IMR-90 (cell line): Measurements from ENCODE around the gene ALG8. TPM values are rescaled to one million over a fixed set of nuclear protein-coding genes. Genes with fewer than 3 reads are reported as not detected.

Source experiments
- ATAC-seq: fragments of 200-7000 bp; cut with Tn5 transposase; 2 replicates; pipeline ENCODE4 v1.9.1; 2020; ENCODE audit warnings: low read depth, mild to moderate bottlenecking, moderate library complexity
- BruUV-seq: library from RNA; stranded (reverse); fragments of 400-500 nt; replicated peaks from 2 replicates; lab custom pipeline; 2021; lab: Mats Ljungman, UMichigan
- CTCF ChIA-PET: fragments of 300-600 bp; formaldehyde crosslinking; extraction: SDS; loops from one replicate; lab custom pipeline; 2021; ENCODE audit warnings: antibody characterized with exemption; lab: Yijun Ruan, JAX
- POLR2A ChIA-PET: fragments of 300-600 bp; sonication (Branson Sonifier 250); formaldehyde crosslinking; loops from one replicate; lab custom pipeline; 2022; ENCODE audit warnings: antibody characterized with exemption; ENCODE audit not compliant: unreplicated experiment; lab: Charles Lee
- DNase-seq: peaks from one replicate; pipeline ENCODE4 v3.0.0; 2013
- H2AFZ ChIP-seq: replicated peaks from 2 replicates; pipeline ENCODE3; 2013; ENCODE audit warnings: low read length, mild to moderate bottlenecking; ENCODE audit not compliant: poor library complexity
- H2AK5ac ChIP-seq: 2 replicates; pipeline ENCODE4 v1.6.1; 2013; ENCODE audit warnings: low read depth, low read length, inconsistent platforms
- H2AK9ac ChIP-seq: replicated peaks from 2 replicates; pipeline ENCODE3; 2013; ENCODE audit warnings: mild to moderate bottlenecking, low read depth, low read length, moderate library complexity; ENCODE audit not compliant: poor library complexity
- H2BK120ac ChIP-seq: 2 replicates; pipeline ENCODE4 v1.6.1; 2013; ENCODE audit warnings: low read depth, low read length, inconsistent platforms
- H2BK15ac ChIP-seq: 3 replicates; pipeline ENCODE4 v1.6.1; 2013; ENCODE audit warnings: low read depth, low read length, inconsistent platforms
- H2BK20ac ChIP-seq: 2 replicates; pipeline ENCODE4 v1.6.1; 2013; ENCODE audit warnings: low read depth, mild to moderate bottlenecking, inconsistent platforms, low read length, moderate library complexity
- H2BK5ac ChIP-seq: 2 replicates; pipeline ENCODE4 v1.6.1; 2013; ENCODE audit warnings: mild to moderate bottlenecking, low read depth, low read length, inconsistent platforms; ENCODE audit not compliant: poor library complexity, severe bottlenecking
- H3K14ac ChIP-seq: replicated peaks from 2 replicates; pipeline ENCODE4 v1.6.1; 2013; ENCODE audit warnings: low read depth, low read length, inconsistent platforms
- H3K18ac ChIP-seq: 2 replicates; pipeline ENCODE4 v1.6.1; 2013; ENCODE audit warnings: low read depth, low read length, control low read depth
- H3K23ac ChIP-seq: 2 replicates; pipeline ENCODE4 v1.6.1; 2013; ENCODE audit warnings: low read depth, low read length, inconsistent platforms
- H3K27ac ChIP-seq: 2 replicates; pipeline ENCODE4 v1.5.1; 2013; ENCODE audit warnings: mild to moderate bottlenecking, control low read depth, low read length; ENCODE audit not compliant: insufficient read depth
- H3K27me3 ChIP-seq: 2 replicates; pipeline ENCODE4 v1.6.1; 2013; ENCODE audit warnings: low read length; ENCODE audit not compliant: control insufficient read depth, insufficient read depth
- H3K36me3 ChIP-seq: 2 replicates; pipeline ENCODE4 v1.6.1; 2013; ENCODE audit warnings: low read length, mixed read lengths; ENCODE audit not compliant: control insufficient read depth, insufficient read depth
- H3K4ac ChIP-seq: 2 replicates; pipeline ENCODE4 v1.6.1; 2013; ENCODE audit warnings: low read depth, low read length, inconsistent platforms
- H3K4me1 ChIP-seq: 2 replicates; pipeline ENCODE4 v1.6.1; 2013; ENCODE audit warnings: low read length, mixed read lengths; ENCODE audit not compliant: control insufficient read depth, insufficient read depth
- H3K4me2 ChIP-seq: 2 replicates; pipeline ENCODE4 v1.6.1; 2013; ENCODE audit warnings: low read depth, mild to moderate bottlenecking, control low read depth, low read length, moderate library complexity
- H3K4me3 ChIP-seq: 2 replicates; pipeline ENCODE4 v1.5.1; 2013; ENCODE audit warnings: low read depth, mild to moderate bottlenecking, control low read depth, low read length, moderate library complexity; ENCODE audit not compliant: insufficient read depth
- H3K56ac ChIP-seq: 2 replicates; pipeline ENCODE4 v1.6.1; 2013; ENCODE audit warnings: low read length, inconsistent platforms; ENCODE audit not compliant: insufficient read depth; ENCODE audit errors: extremely low read depth
- H3K79me1 ChIP-seq, 2 experiments: 2 replicates each; pipeline ENCODE4 v1.6.1; 2013; ENCODE audit warnings: low read length in 2 of 2, inconsistent platforms in 1 of 2, low read depth in 1 of 2
- H3K9ac ChIP-seq: 2 replicates; pipeline ENCODE4 v1.6.1; 2013; ENCODE audit warnings: low read depth, low read length, control low read depth
- H3K9me1 ChIP-seq: 2 replicates; pipeline ENCODE4 v1.6.1; 2013; ENCODE audit warnings: low read length, inconsistent platforms; ENCODE audit not compliant: insufficient read depth
- H3K9me3 ChIP-seq: 2 replicates; pipeline ENCODE4 v1.6.1; 2013; ENCODE audit warnings: low read length; ENCODE audit not compliant: control insufficient read depth, insufficient read depth
- H4K20me1 ChIP-seq: 2 replicates; pipeline ENCODE4 v1.6.1; 2013; ENCODE audit warnings: low read length, inconsistent platforms; ENCODE audit not compliant: insufficient read depth
- H4K5ac ChIP-seq: 2 replicates; pipeline ENCODE4 v1.6.1; 2013; ENCODE audit warnings: mild to moderate bottlenecking, low read depth, low read length, control low read depth
- H4K8ac ChIP-seq, 2 experiments: 2 replicates each; pipeline ENCODE4 v1.6.1; 2013; ENCODE audit warnings: low read depth in 2 of 2, low read length in 2 of 2, control low read depth in 1 of 2, inconsistent platforms in 1 of 2
- H4K91ac ChIP-seq: 2 replicates; pipeline ENCODE4 v1.6.1; 2013; ENCODE audit warnings: low read depth, low read length, inconsistent platforms; ENCODE audit not compliant: insufficient read depth
- MAFK ChIP-seq: IDR thresholded peaks from 2 replicates; pipeline ENCODE4 v1.6.1; 2012; ENCODE audit warnings: low read depth, low read length, improper control_type of control experiment
- RFX5 ChIP-seq: IDR thresholded peaks from 2 replicates; pipeline ENCODE4 v1.8.0; 2012; ENCODE audit warnings: low read depth, mild to moderate bottlenecking, low read length, moderate library complexity
- SMC3 ChIP-seq: fragments of 150-350 bp; IDR thresholded peaks from 2 replicates; pipeline ENCODE4 v1.6.1; 2016; ENCODE audit warnings: low read depth, mild to moderate bottlenecking, antibody characterized with exemption, low read length, moderate library complexity
- WGBS, 2 experiments: methylation state at CpG; one replicate each; pipeline versions ENCODE4 v1.1.5 to v1.1.7; 2013; ENCODE audit warnings: missing lambda C conversion rate in 2 of 2; ENCODE audit not compliant: insufficient read length in 1 of 2; ENCODE audit errors: extremely low coverage in 2 of 2; 5-methylcytosine and 5-hydroxymethylcytosine counted together
- dilution Hi-C: fragments of 300-500 bp; cut with HindIII; formaldehyde crosslinking; loops from one replicate; pipeline ENCODE4 v1.14.3; 2018; ENCODE audit warnings: low sequenced_read_pairs; ENCODE audit not compliant: unreplicated experiment
- in situ Hi-C: fragments of 300-500 bp; cut with MboI; formaldehyde crosslinking; loops from 3 replicates; pipeline ENCODE4 v1.14.3; 2019; ENCODE audit warnings: low sequenced_read_pairs, inconsistent platforms, mixed read lengths
- intact Hi-C: fragments of 100-400 bp; cut with micrococcal nuclease; formaldehyde crosslinking; loops from 2 replicates; pipeline ENCODE4 v1.10.0; 2022
- polyA plus RNA-seq, 3 experiments: library from polyadenylated mRNA; depleted of rRNA; stranded (reverse); fragments of >200 nt; gene quantifications; 2 replicates each; pipeline ENCODE4 v1.2.3, GENCODE V29; 2012; ENCODE audit warnings: low replicate concordance in 1 of 3
- total RNA-seq: library from RNA; depleted of rRNA; stranded (reverse); fragments of >200 nt; gene quantifications from 2 replicates; pipeline ENCODE4 v1.2.3, GENCODE V29; 2012

The ALG8 gene
- total and polyA plus RNA-seq, 2 of the 4 experiments (the other 2 are of a cell fraction): 27.8 to 31.8 TPM

- no peak overlapping the region for H2BK5ac ChIP-seq
- peaks cover 3% of the 10 kb centered on the region; the same call in 1 of the 2 replicates for H3K9me1 ChIP-seq
- no TSS peak for BruUV-seq
- no peak overlapping the region for H4K5ac ChIP-seq
- no peak overlapping the region for H2AK9ac ChIP-seq
- H3K27ac ChIP-seq: no peak overlapping the region
- POLR2A ChIA-PET: interaction anchor here (0.6 kb wide), 1 partner anchor 11 kb away, joined by 3 read pairs; no protein-coding TSS in a partner anchor
- H3K56ac ChIP-seq: no peak overlapping the region
- H3K18ac ChIP-seq: no peak overlapping the region
- H3K4me3 ChIP-seq: no peak overlapping the region
- no peaks in the 10 kb centered on the region; the same call in none of the 2 replicates for H3K4me1 ChIP-seq
- ATAC-seq: no peak
- no peaks in the 10 kb centered on the region for H3K27me3 ChIP-seq
- H3K4me2 ChIP-seq: no peak overlapping the region
- dilution Hi-C loops (no loop called here), in situ Hi-C loops (no loop called here), intact Hi-C loops (no loop called here)
- TF ChIP-seq SMC3: no peak
- no peak for TF ChIP-seq RFX5
- TF ChIP-seq MAFK: no peak
- peaks cover 1% of the 10 kb centered on the region; the same call in 1 of the 2 replicates for H3K36me3 ChIP-seq
- DNase-seq: no peak
- CTCF ChIA-PET: no interaction called here
- H3K9ac ChIP-seq: no peak overlapping the region
- no peak overlapping the region for H2BK20ac ChIP-seq
- H3K4ac ChIP-seq: no peak overlapping the region
- peaks cover 0 to 14% of the 10 kb centered on the region in 2 experiments; a peak in 2 of 4 replicates for H3K79me1 ChIP-seq
- H4K20me1 ChIP-seq: no peaks in the 10 kb centered on the region
- H4K91ac ChIP-seq: no peak overlapping the region
- no peak overlapping the region for H3K23ac ChIP-seq
- H2AFZ ChIP-seq: no peak overlapping the region
- H2AK5ac ChIP-seq: no peak overlapping the region
- no peak overlapping the region for H3K14ac ChIP-seq
- no CpG with 5 or more reads among the region's 2 CpGs for WGBS, 2 experiments
- no peak overlapping the region for H4K8ac ChIP-seq
- H2BK120ac ChIP-seq: no peak overlapping the region
- no peaks in the 10 kb centered on the region for H3K9me3 ChIP-seq
- H2BK15ac ChIP-seq: no peak overlapping the region
Measured at GRCh38 chr11:78062671-78063070, 76.8 kb downstream of the ALG8 start.
